Transverse colon (tissue), 3 donors: Measurements from ENCODE around the gene NLGN3.

Experiments used
- CTCF ChIP-seq, 5 experiments: fragments of 200-600 bp in 3 of 5; fragments of 450-650 bp in 2 of 5; sonication (generic) in 3 of 5; IDR thresholded peaks; 1 replicate in 2 of 5; 2 replicates in 3 of 5; pipeline ENCODE4 v1.5.1; 2016 to 2017; ENCODE audit warnings: antibody characterized with exemption in 5 of 5, inconsistent platforms in 3 of 5, mild to moderate bottlenecking in 2 of 5, moderate library complexity in 1 of 5
- EP300 ChIP-seq: sonication (generic); formaldehyde crosslinking; IDR thresholded peaks from one replicate; pipeline ENCODE4 v1.6.1; 2017; ENCODE audit warnings: antibody characterized with exemption, low read depth
- POLR2A ChIP-seq: fragments of 450-650 bp; IDR thresholded peaks from one replicate; pipeline ENCODE4 v1.6.1; 2016; ENCODE audit warnings: antibody characterized with exemption, mild to moderate bottlenecking, moderate library complexity

- TF ChIP-seq POLR2A (no peak), CTCF (IDR thresholded peaks at IDR 0.05) (no peak), EP300 (no peak)
Measured at GRCh38 chrX:71199252-71200008, 54.8 kb downstream of the NLGN3 start.
